Activated CD8-positive, alpha-beta memory T cell treated with anti-CD3 and anti-CD28 coated beads for 48 hours (primary cell): ENCODE results near the gene IDI2.

Experiments used
- DNase-seq, 3 experiments: peaks; one replicate each; pipeline ENCODE4 v3.0.0-alpha.2; 2020; ENCODE audit warnings: low read depth in 2 of 3, low spot score in 2 of 3

IDI2 gene

GRCh38 chr10:1009071-1009494 lies 16.6 kb downstream of the IDI2 start:
- DNase-seq: no peak

GRCh38 chr10:1007583-1007982 lies 18.1 kb downstream of the IDI2 start:
- DNase-seq: no peak

- no peak for DNase-seq
Observed at GRCh38 chr10:1006573-1006972, 19.1 kb downstream of the IDI2 start.

GRCh38 chr10:1003884-1004670 lies 21.6 kb downstream of the IDI2 start:
- DNase-seq: no peak

GRCh38 chr10:1002425-1003006 lies 23.1 kb downstream of the IDI2 start:
- no peak for DNase-seq

- no peak for DNase-seq
Observed at GRCh38 chr10:997266-998022, 28.2 kb downstream of the IDI2 start.

- no peak for DNase-seq
Observed at GRCh38 chr10:996031-996430, 29.6 kb downstream of the IDI2 start.

GRCh38 chr10:995559-995926 lies 30.1 kb downstream of the IDI2 start:
- no peak for DNase-seq

GRCh38 chr10:994836-995558 lies 30.7 kb downstream of the IDI2 start:
- no peak for DNase-seq

- DNase-seq: no peak
Observed at GRCh38 chr10:992871-993270, 32.8 kb downstream of the IDI2 start.

GRCh38 chr10:992467-992866 lies 33.2 kb downstream of the IDI2 start:
- DNase-seq: no peak

- DNase-seq: no peak
Observed at GRCh38 chr10:990808-991207, 34.9 kb downstream of the IDI2 start.

GRCh38 chr10:988667-989545 lies 36.8 kb downstream of the IDI2 start:
- DNase-seq: no peak

GRCh38 chr10:987870-988666 lies 37.6 kb downstream of the IDI2 start, which contains the start of gene GTPBP4:
Gene GTPBP4 (plus strand): TSS chr10:988434. CDS start chr10:988480, 46 bp downstream.
- DNase-seq: peak; percentile 90 to 96 (median 91)

GRCh38 chr10:987620-987869 lies 38.1 kb downstream of the IDI2 start:
- no peak for DNase-seq

- DNase-seq: no peak
Observed at GRCh38 chr10:986881-987619, 38.6 kb downstream of the IDI2 start.

- no peak for DNase-seq
Observed at GRCh38 chr10:986137-986825, 39.4 kb downstream of the IDI2 start.

- no peak for DNase-seq
Observed at GRCh38 chr10:985361-985760, 40.3 kb downstream of the IDI2 start.
